HG03571 (cell line): ENCODE results near the gene DOCK11.
A peak's percentile ranks its signal among the peaks of the same experiment; 100 is the strongest.
"Not testable (repeated sequence)": the region's sequence is repeated elsewhere in the genome, so short reads cannot be mapped to it uniquely, and the experiment has no call there.

Experiments
- ATAC-seq: cut with Tn5 transposase; IDR thresholded peaks from one replicate; pipeline ENCODE4 v1.9.1; 2021; ENCODE audit not compliant: unreplicated experiment

The DOCK11 gene

DNA sequence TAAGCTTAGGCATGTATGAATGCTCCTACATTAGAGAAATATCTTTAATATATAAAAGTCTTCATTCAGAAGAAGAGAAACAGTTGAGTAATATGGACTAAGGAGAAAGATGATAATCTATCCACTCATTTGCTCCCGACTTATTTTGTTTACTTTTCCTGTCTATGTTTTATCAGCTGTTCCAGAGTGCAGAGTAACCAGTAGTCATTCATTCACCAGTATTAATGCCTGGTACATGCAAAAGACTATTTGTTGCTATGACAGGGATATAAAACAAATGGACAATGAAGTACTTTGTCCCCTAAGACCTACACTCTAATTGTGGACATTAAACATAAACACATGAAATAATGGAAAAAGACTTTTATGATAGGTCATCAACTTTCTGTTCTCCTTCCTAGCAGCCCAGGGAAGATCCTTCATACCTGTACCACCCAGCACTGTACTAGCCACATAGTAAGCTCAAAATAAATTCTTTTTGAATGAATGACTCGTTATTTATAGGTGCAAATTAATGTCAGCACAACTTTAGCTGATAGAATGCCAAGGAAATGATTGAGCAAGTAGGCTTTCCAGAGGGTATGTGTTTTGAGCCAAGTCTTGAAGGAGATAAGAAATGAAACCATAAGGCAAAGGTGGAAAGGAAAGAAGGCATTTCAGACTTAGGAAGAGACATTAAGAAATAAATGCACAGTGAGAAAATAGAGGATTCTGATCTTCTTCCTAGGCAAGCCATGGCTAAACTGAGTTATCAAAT, 186.8 kb downstream of the DOCK11 start:
- no peak for ATAC-seq

- ATAC-seq: no peak
These were observed 189.8 kb downstream of the DOCK11 start for GRCh38 chrX:118685393-118685792.

DNA sequence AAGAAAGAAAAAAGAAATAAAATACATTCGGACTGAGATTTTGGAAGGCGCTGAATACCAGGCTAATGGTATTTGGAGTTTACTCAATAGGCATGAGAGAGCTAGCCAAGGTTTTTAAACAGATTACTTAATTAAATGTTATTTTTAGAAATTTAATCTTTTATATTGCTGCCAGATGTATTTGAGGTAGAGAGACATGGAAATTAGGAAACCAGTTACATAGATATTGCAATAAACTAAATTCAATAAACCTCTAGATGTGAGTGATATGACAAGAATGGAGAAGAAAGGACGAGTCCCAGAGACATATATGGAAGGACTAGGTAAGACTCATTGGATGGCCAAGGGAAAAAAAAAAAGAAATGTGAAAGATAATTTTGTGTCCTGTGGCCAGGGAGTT, 193.3 kb downstream of the DOCK11 start:
- no peak for ATAC-seq

DNA sequence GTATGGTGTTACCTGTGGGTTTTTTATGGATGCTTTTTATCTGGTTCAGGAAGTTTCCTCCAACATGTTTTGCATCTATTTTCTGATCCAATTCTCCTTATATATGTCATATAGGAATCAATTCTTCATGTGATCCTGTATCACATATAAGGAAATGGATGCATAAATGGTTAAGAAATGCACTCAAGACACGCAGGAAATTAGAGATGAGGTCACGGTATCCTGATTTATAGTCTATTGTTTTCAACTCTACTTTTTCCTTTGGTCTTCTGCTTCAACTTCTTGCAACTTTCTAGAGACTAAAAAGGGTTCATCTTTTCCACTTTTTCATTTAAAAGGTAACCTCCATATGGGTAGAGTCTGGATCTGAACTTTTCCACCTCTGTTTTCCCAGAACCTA, 198.2 kb downstream of the DOCK11 start:
- ATAC-seq: no peak

DNA sequence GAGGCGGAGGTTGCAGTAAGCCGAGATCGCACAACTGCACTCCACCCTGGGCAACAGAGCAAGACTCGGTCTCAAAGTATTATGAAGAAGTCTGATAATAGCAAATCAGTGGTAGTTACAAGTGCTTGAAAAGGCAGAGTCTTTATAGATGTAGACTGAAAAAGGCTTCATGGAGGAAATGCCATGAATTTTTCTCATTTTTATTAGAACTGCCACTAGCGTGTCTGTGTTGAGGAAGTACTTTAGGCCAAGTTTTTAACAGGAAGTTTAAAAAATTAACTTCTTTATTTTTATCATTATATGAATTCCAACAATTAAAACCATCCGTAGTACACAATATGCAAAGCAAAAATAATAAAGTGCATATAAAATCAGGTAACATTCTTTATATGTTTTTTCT, 199.0 kb downstream of the DOCK11 start:
- no peak for ATAC-seq

GRCh38 chrX:118698516-118699170, 203.0 kb downstream of the DOCK11 start:
- ATAC-seq: no peak

DNA sequence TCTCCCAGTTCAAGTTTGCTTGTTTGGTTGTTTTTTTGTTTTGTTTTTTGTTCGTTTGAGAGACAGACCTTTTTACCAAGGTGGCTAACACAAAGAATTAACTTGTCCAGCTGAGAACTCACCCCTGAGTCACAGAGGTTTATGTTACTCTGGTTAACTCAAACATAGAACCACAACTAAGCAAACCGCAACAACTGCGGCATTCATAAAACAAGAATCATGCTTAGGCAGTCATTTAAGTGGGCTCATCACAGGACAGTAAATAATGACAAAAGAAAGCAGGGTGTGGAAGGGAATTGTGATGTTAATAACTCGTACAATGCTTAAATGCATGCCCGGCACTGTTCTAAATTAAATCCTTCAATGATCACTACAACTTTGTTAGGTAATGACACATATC, 207.1 kb downstream of the DOCK11 start:
- ATAC-seq: no peak

- ATAC-seq: no peak
These were observed 211.1 kb downstream of the DOCK11 start for GRCh38 chrX:118706681-118707080.

GRCh38 chrX:118714521-118714920, 218.9 kb downstream of the DOCK11 start:
- no peak for ATAC-seq

GRCh38 chrX:118715917-118716316, 220.3 kb downstream of the DOCK11 start:
- not testable (repeated sequence) for ATAC-seq

DNA sequence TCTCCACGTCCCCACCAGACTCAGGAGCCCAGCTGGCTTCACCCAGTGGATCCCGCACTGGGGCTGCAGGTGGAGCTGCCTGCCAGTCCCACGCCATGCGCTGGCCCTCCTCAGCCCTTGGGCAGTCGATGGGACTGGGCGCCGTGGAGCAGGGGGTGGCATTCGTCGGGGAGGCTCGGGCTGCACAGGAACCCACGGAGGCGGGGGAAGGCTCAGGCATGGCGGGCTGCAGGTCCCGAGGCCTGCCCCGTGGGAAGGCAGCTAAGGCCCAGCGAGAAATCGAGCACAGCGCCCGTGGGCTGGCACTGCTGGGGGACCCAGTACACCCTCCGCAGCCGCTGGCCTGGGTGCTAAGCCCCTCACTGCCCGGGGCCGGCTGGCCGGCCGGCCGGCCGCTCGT, 221.2 kb downstream of the DOCK11 start:
- ATAC-seq: not testable (repeated sequence)

- ATAC-seq: no peak
These were observed 222.2 kb downstream of the DOCK11 start for GRCh38 chrX:118717678-118718391.

DNA sequence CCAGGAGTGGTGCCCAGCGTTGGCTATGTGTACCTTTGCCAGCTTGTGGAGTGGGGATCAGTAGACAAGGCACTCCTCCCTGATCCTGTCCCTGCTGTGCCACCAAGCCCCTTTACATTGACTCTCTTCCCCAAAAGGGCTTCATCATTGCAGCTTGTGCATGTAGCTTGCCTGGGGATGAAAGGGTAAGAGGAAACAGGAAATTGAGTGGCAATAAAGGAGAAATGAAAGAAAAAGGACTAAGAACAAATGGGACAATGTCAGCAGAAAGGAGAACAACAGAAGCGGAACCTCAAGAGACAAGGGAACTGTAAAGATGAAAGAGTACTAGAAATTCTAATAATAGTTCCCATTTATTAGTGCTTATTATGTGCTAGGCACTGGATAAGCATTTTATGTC, 223.1 kb downstream of the DOCK11 start:
- ATAC-seq: no peak

GRCh38 chrX:118720058-118720707, 224.6 kb downstream of the DOCK11 start:
- no peak for ATAC-seq

GRCh38 chrX:118723376-118723775, 227.8 kb downstream of the DOCK11 start:
- no peak for ATAC-seq

GRCh38 chrX:118724365-118724764, 228.8 kb downstream of the DOCK11 start:
- no peak for ATAC-seq

DNA sequence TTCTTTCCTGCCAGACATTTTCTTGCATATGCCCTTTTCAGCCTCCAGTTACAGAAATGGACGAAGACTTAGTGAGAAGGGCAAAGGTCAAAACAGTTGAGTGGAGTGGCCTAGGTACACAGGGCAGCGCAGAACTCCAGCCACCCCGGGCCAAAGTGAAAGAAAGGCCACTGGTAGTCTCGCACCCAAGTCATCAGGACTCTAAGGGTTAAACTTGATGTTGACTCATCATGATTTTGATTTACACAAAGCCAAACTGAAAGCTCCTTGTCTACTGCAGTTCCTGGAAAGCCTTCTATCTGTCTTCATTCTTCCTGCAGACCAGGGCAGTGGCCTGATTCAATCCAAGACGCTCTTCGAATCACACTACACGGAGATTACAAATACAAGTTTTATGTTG, 229.2 kb downstream of the DOCK11 start:
- ATAC-seq: no peak

GRCh38 chrX:118726396-118726795, 230.8 kb downstream of the DOCK11 start:
- ATAC-seq: no peak

GRCh38 chrX:118726887-118727685, 231.5 kb downstream of the DOCK11 start, which contains the start of gene IL13RA1:
IL13RA1 (plus strand) TSS chrX:118727606; CDS start chrX:118727639, 33 bp downstream.
- ATAC-seq: peak; percentile 48

DNA sequence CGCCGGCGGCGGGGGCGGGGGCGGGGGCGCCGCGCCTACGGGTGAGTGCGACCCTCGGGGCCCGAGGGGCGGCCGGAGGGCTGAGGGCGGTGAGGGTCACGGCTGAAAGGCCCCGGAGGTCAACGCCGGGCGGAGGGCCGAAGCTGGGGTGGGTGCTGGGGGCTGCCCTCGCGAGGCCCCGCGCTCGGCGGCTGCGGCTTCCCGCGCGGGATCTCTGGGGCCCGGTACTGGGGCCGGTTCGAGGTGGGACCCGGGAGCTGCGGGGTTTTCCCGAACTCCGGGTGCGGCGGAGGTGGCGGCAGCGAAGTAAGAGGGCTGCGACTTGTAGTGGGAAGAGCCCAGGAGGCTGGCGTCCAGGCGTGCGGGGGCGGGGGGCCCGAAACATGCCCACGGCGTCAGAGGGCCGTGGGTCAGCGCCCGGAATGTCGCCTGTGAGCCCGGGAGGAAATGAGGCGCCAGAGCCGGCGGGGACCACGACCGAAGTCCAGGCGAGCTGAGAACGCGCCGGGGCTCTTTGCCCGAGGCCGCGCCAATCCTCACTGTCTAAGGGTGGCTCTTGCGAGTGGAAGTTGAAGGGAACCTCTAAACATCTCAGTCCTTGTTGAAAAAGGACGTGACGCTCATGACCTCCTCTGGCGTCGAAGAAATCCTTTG, 232.2 kb downstream of the DOCK11 start:
- ATAC-seq: no peak
